ENCODE data around the gene GATA6.

Gene GATA6

GRCh38 chr18:22169011-22169888, at the start of gene GATA6:
Gene GATA6, plus strand, starts transcription at chr18:22169589. Its CDS starts 1,556 bp downstream, at chr18:22171145.
- H4K20me1 ChIP-seq (ENCODE audit: insufficient read depth, low read length): no peaks in the 10 kb centered on the region
- no peaks in the 10 kb centered on the region for H3K27me3 ChIP-seq (ENCODE audit: insufficient read depth, low read length, poor library complexity)
- H3K4me2 ChIP-seq (ENCODE audit: insufficient read depth, low read length): no peak within 1 kb of the TSS
- no peak for ATAC-seq (ENCODE audit: insufficient read depth, low read depth)
- H3K79me2 ChIP-seq (ENCODE audit: insufficient read depth, low read length): no peaks in the 10 kb centered on the region
- no peaks in the 10 kb centered on the region for H3K4me1 ChIP-seq (ENCODE audit: insufficient read depth, low read length)
- no peaks in the 10 kb centered on the region for H3K9me3 ChIP-seq (ENCODE audit: insufficient read depth, low read length, severe bottlenecking)
- H3K4me3 ChIP-seq (ENCODE audit: low read depth in 1 of 2, low read length in 2 of 2): no peak within 1 kb of the TSS
- no peak within 1 kb of the TSS for H2AFZ ChIP-seq (ENCODE audit: low read depth, low read length)
- TF ChIP-seq CTCF (IDR thresholded peaks at IDR 0.05; ENCODE audit: borderline replicate concordance, extremely low read depth, low read length, poor library complexity, severe bottlenecking): no peak
- TF ChIP-seq EZH2 (IDR thresholded peaks at IDR 0.05; ENCODE audit: borderline replicate concordance, low read depth, low read length, severe bottlenecking): no peak
- no peak for DNase-seq
- no peaks in the 10 kb centered on the region for H3K36me3 ChIP-seq (ENCODE audit: insufficient read depth, low read length)
- H3K9ac ChIP-seq (ENCODE audit: low read depth, low read length): no peak within 1 kb of the TSS
- H3K27ac ChIP-seq (ENCODE audit: low read length): no peak within 1 kb of the TSS

GRCh38 chr18:22124970-22125369, 44.4 kb upstream of the GATA6 start:
- DNase-seq (no peak), ATAC-seq (ENCODE audit: insufficient read depth, low read depth) (no peak)
- no peaks in the 10 kb centered on the region for H3K36me3 ChIP-seq (ENCODE audit: insufficient read depth, low read length)
- no peaks in the 10 kb centered on the region for H3K9me3 ChIP-seq (ENCODE audit: insufficient read depth, low read length, severe bottlenecking)
- H3K9ac ChIP-seq (ENCODE audit: low read depth, low read length): no peak overlapping the region
- H3K27ac ChIP-seq (ENCODE audit: low read length): no peak overlapping the region
- no peak overlapping the region for H3K4me3 ChIP-seq (ENCODE audit: low read depth in 1 of 2, low read length in 2 of 2)
- H3K4me1 ChIP-seq (ENCODE audit: insufficient read depth, low read length): no peaks in the 10 kb centered on the region
- no peak overlapping the region for H2AFZ ChIP-seq (ENCODE audit: low read depth, low read length)
- no peaks in the 10 kb centered on the region for H3K79me2 ChIP-seq (ENCODE audit: insufficient read depth, low read length)
- no peaks in the 10 kb centered on the region for H3K27me3 ChIP-seq (ENCODE audit: insufficient read depth, low read length, poor library complexity)
- TF ChIP-seq EZH2 (IDR thresholded peaks at IDR 0.05; ENCODE audit: borderline replicate concordance, low read depth, low read length, severe bottlenecking) (no peak), CTCF (IDR thresholded peaks at IDR 0.05; ENCODE audit: borderline replicate concordance, extremely low read depth, low read length, poor library complexity, severe bottlenecking) (no peak)
- no peak overlapping the region for H3K4me2 ChIP-seq (ENCODE audit: insufficient read depth, low read length)
- H4K20me1 ChIP-seq (ENCODE audit: insufficient read depth, low read length): no peaks in the 10 kb centered on the region

GRCh38 chr18:22128954-22129353, 40.4 kb upstream of the GATA6 start:
- no peaks in the 10 kb centered on the region for H3K36me3 ChIP-seq (ENCODE audit: insufficient read depth, low read length)
- H3K27me3 ChIP-seq (ENCODE audit: insufficient read depth, low read length, poor library complexity): peaks cover 5% of the 10 kb centered on the region
- H3K79me2 ChIP-seq (ENCODE audit: insufficient read depth, low read length): no peaks in the 10 kb centered on the region
- DNase-seq (no peak), ATAC-seq (ENCODE audit: insufficient read depth, low read depth) (no peak)
- H3K4me3 ChIP-seq (ENCODE audit: low read depth in 1 of 2, low read length in 2 of 2): no peak overlapping the region
- no peak overlapping the region for H3K4me2 ChIP-seq (ENCODE audit: insufficient read depth, low read length)
- no peak overlapping the region for H3K9ac ChIP-seq (ENCODE audit: low read depth, low read length)
- H3K4me1 ChIP-seq (ENCODE audit: insufficient read depth, low read length): no peaks in the 10 kb centered on the region
- H3K27ac ChIP-seq (ENCODE audit: low read length): no peak overlapping the region
- H4K20me1 ChIP-seq (ENCODE audit: insufficient read depth, low read length): no peaks in the 10 kb centered on the region
- no peak overlapping the region for H2AFZ ChIP-seq (ENCODE audit: low read depth, low read length)
- TF ChIP-seq EZH2 (IDR thresholded peaks at IDR 0.05; ENCODE audit: borderline replicate concordance, low read depth, low read length, severe bottlenecking): no peak
- no peak for TF ChIP-seq CTCF (IDR thresholded peaks at IDR 0.05; ENCODE audit: borderline replicate concordance, extremely low read depth, low read length, poor library complexity, severe bottlenecking)
- H3K9me3 ChIP-seq (ENCODE audit: insufficient read depth, low read length, severe bottlenecking): no peaks in the 10 kb centered on the region
